IPS-11a (cell line): ENCODE results near the gene SHC3.

Experiments used
- H3K4me3 ChIP-seq: one replicate; pipeline ENCODE4 v1.5.1; 2013; ENCODE audit warnings: low read depth, low read length, control low read depth

Gene SHC3

DNA sequence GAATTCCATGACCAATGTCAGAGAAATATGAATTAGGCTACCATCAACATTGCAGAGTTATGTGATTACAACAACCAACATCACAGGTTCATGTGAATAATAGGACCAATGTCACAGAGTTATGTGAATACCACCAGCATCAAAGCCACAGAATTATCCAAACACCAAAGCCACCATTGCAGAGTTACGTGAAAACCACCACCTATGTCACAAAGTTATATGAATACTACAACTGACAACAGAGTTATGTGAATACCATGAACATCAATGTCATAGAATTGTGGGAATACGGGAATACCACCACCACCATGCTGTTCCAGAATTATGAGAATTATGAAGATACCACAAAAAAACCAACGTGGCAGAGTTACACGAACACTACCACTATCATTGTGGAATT is 64.8 kb downstream of the SHC3 start:
- H3K4me3 ChIP-seq, result no peak overlapping the region

DNA sequence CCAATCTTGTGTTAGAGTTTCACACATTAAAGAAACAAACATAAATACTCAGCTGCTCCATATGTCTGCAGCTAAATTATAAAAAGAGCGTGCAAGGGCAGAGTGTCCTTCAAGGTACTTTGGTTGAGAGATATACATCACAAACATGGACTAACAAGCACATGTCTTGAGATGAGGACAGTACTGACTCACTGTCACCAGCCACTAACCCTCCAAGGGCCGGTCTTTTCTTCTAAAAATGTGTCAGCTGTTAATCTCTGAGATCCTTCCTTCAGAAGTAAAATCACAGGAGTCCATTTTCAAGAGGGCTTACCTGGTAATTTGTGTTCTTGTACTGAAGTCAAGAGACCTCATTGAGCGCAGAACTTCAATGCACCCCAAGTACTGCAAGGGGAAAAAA is 66.4 kb downstream of the SHC3 start:
- H3K4me3 ChIP-seq, result no peak overlapping the region

DNA sequence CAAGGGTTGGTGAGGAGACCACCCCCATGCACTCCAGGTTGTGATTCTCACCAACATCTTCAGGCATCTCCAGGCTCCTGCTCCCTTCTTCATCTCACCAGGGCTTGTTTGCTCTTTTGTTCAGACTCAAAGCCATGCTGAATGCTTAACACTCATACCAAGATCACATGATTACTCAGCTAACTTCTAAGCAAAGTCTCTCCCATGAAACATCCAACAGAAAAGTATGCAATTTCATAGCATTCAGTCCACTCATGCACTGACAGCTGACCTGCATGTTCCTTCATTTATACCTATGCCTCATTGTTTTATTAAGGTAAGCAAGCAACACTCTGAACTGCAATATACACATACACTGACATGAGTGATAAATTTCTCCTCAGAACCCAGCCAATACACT is 69.0 kb downstream of the SHC3 start:
- H3K4me3 ChIP-seq, result no peak overlapping the region

DNA sequence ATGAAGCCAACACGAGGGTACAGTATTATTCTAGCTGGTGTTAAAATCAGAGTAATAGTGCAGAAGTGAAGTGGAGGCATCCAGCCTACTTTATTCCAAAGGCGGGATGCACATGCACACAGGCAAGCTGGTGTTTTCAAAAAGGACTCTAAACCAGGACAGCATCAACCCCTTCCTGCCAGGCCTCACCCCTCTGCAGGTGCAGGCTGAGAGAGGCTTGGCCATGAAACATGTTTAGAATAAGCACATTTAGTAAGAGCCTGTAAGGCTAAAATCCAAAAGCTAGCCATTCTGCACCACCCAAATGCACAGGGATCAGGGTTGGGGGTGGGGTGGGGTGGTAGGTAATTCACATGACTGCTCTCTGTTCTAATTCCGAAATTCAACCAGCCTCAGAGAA is 71.2 kb downstream of the SHC3 start:
- H3K4me3 ChIP-seq, result no peak overlapping the region

DNA sequence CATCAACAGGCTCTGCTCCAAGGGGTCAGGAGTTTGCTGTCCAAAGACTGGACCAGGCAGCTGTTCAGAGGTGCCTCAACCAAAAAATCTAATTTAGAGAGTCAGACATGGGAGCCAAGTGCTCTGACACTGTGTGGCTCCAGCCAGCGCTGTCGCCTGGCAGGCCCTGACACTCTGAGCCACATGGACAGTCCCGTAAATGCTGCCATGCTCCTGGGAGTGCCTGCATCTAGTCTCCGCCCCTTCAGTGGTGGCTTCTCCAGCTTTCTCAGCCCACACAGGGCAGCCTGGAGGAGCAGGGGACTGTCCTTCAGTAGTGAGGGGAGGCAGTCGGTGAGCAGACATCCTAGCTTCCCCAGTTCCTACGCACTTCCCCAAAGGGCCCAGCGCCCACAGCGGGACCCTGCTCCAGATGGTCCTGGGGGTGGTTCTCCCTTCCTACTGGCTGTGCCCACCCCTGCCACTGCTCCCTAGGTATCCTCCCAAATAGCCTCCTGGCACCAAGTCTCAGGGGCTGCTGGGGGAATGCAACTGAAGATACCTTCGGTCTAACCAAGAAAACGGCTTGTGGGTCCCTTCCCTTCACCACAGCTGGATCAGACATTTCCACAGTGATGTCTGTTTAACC is 72.3 kb downstream of the SHC3 start:
- no peak overlapping the region for H3K4me3 ChIP-seq

DNA sequence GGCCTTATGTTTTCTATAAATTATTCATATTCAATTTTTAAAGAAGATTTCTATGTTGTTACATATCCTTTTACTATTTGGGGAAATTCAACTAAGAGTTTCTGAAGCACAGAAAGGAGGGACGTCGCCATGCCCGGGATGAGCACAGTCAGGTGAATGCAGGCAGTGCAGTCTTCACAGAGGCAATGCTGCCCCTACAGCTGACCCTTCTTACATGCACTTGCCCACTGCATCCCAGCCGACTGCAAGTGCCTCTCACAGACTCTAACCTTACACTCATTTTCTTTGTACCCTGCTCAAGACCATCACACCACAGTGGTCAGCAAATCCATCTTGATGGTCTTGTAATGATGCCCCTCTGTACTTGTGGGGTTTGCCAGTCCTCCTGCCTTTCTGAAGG is 73.8 kb downstream of the SHC3 start:
- no peak overlapping the region for H3K4me3 ChIP-seq

DNA sequence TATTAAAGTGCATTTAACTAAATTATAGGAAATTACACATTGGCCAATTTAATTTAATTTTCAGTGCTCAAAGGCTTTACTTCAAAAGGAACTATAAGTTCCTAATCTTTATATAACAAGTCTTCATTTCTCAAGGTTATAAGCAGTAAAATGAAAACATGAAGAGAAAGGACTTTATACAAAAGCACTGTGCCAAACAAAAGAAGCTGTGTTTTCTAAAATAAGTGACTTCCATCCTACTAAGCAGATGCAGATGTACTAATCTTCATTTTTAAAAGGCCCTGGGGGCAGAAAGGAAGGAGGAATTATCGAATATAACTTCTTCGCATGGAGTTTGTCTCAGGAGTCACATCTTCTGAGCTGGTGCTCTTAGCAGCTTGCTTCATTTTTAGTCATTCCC is 81.4 kb downstream of the SHC3 start:
- no peak overlapping the region for H3K4me3 ChIP-seq

DNA sequence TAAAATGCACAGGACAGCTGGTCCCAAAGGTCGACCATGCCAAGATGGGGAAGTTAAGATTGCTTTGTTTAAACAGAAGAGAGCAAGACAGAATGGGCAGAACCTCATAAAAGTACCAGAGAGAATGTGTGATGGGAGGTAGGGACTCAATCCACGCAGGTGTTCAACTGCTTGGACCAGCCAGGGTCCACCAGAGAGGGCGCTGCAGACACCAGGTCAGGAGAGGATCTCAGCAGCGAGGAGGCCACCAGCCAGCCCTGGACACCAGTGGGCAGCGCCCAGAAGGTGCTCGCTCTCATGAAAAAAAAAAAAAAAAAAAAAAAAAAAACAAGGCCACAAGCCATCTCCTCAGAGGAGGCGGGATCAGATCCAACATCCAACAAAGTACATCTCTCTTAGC is 81.8 kb downstream of the SHC3 start:
- no peak overlapping the region for H3K4me3 ChIP-seq

DNA sequence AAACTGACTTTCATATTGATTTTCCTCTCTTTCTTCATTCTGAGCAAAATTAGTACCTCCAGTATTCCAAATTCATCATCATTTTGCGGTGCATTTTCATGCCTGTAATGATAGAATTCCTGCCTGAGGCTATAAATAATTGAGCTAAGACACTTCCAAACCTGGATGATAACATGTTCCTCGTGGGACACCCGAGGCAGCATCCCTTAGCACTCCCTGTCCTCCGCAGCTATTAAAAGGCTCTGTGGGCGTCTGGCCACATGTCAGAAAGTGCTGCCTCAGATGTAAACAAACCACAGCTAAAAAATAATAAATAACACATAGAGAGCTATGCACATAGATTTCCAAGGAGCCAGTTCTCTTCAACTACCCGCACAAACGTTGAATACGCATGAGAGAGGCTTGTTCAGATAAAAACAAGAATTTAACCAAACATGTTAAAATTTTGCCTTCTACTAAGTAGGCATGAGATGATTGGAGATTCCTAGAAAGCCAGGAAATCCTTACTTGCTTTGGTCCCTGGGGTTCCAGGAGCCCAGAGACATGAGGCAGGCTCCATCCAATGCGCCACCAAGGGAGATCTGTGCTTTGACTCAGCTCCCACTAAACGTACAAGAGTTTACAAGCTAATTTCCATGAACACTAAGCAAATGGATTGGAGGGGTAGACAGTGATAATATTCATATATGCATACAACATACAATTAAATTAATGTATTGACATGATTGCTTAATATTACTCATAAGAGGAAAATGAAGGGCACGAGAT is 82.7 kb downstream of the SHC3 start:
- no peak overlapping the region for H3K4me3 ChIP-seq

DNA sequence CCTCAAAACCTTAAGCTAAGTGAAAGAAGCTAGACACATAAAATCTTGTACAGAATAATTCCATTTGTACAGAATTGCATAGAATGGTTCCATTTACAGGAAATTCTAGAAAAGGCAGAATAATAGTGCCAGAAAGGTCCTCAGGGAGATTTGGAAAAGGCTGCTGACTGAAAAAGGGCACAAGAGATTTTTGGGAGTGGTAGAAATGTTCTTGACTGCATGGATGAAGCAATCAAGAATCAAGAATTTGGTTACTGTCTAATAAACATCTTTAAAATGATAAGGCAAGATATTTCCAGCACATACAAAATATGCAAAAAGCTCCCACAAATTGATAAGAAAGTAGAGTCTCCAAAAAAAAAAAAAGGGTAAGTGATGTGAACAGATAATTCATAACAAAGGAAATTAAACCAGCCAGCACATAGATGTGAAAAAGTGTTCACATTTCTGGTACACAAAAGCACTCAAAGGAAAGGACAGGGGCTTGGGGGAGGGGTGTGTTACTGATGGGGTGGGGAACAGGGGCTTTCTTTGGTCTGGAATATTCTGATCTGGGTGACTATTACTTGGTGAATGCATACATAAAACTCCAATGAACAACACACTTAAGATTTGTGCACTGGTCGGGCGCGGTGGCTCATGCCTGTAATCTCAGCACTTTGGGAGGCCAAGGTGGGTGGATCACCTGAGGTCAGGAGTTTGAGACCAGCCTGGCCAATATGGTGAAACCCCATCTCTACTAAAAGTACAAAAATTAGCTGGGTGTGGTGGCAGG is 85.2 kb downstream of the SHC3 start:
- no peak overlapping the region for H3K4me3 ChIP-seq

DNA sequence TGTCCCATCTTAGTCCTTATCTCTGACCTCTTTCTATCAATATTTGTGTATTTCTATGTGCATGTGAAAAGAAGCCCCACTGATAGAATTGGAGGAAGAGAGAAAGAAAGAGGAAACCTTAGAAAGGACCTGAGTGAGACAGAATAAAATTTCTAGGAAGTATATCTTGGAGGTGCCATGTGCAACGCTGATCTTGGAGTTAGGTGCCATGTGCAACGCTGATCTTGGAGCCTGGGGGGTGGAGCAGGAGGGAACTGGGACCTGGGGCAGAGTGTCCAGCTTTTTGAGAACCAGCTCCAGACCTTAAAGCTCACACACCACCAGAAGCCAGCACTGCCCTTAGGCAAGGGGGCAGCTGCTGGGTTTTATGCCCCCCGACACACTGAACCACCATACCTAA is 89.4 kb downstream of the SHC3 start:
- no peak overlapping the region for H3K4me3 ChIP-seq

DNA sequence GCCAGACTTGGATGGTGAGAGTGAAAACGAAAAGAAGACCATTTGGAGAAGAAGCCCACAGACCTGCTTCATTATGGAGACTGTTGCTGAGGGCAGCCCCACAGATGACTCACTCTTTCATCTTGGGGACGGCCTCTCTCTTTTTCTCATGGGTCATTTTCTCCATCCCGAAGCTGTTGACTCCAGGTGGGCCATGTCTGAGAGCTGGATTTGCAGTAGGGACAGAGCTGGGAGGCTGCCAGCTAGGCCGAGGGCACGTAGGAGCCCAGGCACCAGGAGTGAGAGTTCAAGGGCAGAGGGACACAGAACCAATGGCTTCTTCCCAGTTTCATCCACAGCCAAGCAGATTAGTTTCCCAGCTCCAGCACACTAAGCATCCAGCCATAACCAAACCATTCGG is 95.0 kb downstream of the SHC3 start:
- H3K4me3 ChIP-seq, result no peak overlapping the region

DNA sequence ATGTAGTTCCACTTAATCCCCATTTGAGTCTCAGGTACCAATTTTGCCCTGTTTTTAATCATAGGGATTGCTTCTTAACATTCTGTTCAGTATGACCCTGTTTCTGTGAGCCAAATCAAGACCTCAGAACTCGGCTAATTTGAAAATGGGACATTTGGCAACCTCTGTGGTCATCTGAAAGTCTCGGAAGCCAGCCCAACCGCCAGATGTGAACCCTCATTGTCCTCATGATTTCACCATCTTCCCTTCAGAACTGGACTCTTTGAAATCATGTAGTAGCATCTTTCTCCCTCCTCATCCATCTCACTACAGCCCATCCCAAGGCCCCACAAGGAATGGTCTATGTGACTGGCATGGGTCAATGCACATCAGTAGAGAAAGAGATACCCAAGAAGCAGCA is 98.4 kb downstream of the SHC3 start:
- H3K4me3 ChIP-seq, result no peak overlapping the region

DNA sequence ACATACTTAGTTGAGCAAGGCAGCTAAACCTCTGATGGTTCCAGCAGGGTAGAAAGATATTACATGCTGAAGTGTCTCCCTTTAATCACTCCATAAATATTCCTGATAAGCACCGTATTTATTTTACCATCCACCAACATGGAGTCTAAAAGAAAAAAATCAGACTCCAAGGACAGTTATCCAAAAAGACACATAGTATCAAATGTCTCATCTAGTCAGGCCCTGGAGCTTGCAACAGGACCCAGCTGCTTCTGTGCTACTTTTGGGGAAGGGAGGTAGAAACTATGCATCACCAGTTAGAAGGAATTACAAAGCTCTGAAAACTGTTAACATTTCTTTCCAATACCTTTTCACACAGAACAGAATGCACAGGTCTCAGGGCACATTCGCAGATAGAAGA is 99.2 kb downstream of the SHC3 start:
- H3K4me3 ChIP-seq, result no peak overlapping the region

DNA sequence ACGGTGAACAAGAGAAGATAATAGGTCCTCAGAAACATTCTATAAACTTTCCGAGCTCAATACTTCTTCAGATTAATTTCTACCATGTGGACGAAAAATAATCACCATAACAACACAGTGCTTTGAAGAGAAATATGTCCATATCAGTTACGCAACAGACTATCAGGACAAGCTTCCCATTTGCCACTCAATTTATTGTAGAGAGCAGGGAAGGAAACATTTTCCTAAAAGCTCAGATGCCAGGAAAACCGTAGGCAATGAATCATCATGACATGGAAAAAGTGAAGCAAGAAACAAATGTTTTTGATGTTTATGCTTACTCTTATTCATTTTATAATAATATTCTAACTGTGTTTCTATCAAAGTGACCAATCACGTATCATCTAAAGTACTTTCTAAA is 99.8 kb downstream of the SHC3 start:
- no peak overlapping the region for H3K4me3 ChIP-seq

DNA sequence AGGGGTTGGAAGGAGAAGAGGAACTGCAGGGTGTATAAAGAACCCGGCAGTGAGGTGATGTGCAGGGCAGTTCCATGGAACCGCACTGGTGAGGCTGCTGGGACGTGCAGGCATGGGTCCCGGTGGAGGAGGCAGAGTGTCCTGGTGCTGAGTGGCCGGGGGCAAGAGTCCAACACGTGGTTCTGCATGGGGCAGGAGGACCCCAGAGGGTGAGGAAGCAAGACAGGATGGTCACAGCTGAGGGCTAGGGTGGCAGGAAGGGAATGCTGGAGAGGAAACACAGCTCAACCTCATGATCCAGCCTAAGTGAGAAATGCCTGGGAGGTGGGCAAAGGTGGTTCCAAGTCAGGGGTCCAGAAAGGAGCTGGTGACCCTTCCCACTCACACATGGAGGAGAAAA is 100.2 kb downstream of the SHC3 start:
- H3K4me3 ChIP-seq, result no peak overlapping the region

DNA sequence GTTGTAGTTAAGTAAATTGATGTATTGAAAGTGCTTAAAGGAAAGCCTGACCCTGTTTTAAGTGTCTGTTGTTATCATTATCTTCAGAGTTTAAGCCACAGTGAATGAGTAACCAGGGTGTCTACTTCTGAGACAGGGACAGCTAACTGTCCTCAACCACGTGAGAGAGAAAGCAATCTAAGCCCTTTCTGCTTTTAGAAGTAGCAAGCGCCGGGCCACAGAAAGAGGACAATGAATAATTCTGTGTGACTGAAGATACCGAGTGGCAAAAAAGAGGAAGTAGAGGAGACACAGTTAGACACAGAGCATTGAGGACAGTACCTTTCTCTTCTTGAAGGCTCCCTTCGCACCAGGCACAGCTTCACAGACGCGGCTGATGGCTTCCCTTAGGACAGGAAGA is 101.1 kb downstream of the SHC3 start:
- no peak overlapping the region for H3K4me3 ChIP-seq

DNA sequence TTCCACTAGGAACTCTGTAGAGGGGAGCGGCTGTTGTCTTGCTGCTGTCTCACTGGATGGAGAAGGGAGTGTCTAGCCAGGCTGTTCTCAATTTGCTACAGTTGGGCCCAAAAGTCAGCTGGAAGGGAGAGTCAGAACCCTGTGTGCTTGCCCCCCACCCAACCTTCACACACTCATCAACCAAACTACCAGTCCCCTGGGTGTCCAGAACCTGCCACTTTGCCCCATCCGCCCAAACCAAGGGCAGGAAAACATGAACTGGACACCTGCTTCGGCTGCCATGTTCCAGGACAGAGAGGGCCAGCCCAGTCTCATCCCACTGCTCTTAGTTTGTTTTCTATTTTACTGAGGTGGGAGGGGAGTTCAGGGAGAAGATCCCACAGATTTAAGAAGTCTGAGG is 105.2 kb downstream of the SHC3 start:
- H3K4me3 ChIP-seq, result no peak overlapping the region

DNA sequence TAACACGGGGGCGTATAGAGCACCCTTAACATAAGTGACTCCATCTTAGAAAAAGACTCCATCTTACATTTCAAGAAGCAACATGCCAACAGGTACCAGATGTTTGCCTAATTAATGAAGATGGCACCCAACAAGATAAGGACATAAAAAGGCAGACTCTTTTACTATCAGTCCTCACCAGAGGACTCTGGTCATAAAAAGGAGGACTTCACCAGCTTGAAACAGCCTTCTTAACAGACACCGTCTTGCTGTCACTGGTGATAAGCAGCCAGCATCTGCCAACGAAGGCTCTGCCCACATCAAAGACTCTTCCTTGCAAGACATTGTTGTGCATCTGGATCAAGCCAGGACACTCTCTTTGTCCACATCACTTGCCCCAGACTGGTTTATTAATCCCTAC is 107.0 kb downstream of the SHC3 start:
- H3K4me3 ChIP-seq, result no peak overlapping the region

DNA sequence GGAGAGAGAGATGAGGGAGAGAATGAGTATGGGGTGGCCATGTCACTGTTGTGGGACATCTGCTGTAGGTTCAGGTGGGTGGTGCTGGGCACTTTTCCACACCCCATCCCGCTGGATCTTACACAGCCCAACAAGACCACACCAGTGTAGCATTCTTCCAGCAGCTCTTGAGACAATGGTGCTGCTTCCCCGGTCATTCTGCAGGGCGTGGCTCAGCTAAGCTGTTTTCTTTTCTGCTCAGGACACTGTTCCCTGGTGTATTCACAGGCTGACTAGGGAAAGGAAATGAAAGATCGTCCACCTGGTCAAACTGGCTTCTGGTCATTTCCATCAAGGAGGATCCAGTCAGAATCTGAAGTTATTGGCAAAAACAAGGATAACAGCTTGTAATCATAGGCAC is 111.8 kb downstream of the SHC3 start:
- H3K4me3 ChIP-seq, result no peak overlapping the region

DNA sequence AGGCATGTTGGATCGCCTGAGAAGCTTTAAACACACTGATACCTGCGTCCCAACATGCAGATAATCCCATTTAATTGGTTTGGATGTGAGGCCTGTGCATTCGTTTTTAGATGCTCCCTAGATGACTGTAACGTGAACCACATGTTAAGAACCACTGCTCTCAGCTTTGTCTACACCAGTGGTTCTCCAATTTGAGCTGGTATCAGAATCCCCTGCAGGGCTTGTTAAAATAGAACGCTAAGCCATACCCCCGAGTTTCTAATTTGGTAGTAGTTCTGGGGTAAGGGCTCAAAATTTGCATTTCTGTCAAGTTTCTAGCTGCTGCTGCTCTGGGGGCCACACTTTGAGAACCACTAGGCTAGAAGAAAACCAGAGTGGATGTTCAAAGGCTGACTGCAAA is 112.7 kb downstream of the SHC3 start:
- no peak overlapping the region for H3K4me3 ChIP-seq

DNA sequence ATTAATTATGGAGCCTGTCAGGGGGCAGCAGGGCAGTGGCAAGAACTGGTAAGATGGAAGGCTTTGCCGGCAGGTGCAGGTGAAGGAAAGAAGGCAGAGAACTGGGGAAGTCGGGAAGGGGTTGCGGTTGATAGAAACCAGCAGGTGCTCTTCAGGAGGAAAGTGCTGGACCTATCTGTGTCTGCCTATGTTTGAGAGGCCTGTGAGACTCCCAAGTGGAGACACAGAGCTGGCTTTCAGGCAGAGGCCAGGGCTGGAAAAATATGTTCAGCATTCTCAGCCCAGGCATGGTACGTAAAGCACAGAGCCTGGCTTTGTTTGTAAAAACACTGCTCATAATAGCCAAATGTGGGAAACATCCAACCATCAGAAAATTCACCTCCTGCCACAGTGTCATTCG is 117.8 kb downstream of the SHC3 start:
- H3K4me3 ChIP-seq, result no peak overlapping the region
